HepG2 (cell line): ENCODE data around the gene UBQLN4. TPM values are rescaled to one million over a fixed set of nuclear protein-coding genes. Genes with fewer than 3 reads are reported as not detected.

Experiments used
- GTF3A ChIP-seq: sonication (generic); formaldehyde crosslinking; conservative IDR thresholded peaks from 2 replicates; pipeline ENCODE4 v1.4.0; 2020; ENCODE audit warnings: mild to moderate bottlenecking, missing genetic modification reagents
- HOXA3 ChIP-seq: sonication (generic); formaldehyde crosslinking; IDR thresholded peaks from 2 replicates; pipeline ENCODE4 v1.5.0; 2020; ENCODE audit warnings: missing genetic modification reagents
- MED8 ChIP-seq: sonication (generic); formaldehyde crosslinking; IDR thresholded peaks from 2 replicates; pipeline ENCODE4 v1.8.1; 2023; ENCODE audit warnings: mild to moderate bottlenecking, missing genetic modification reagents; ENCODE audit not compliant: insufficient replicate concordance
- MEIS1 ChIP-seq: sonication (generic); formaldehyde crosslinking; IDR thresholded peaks from 2 replicates; pipeline ENCODE4 v1.9.0; 2021; ENCODE audit warnings: mild to moderate bottlenecking, missing genetic modification reagents, moderate library complexity, borderline replicate concordance
- NCOA1 ChIP-seq: sonication (generic); formaldehyde crosslinking; IDR thresholded peaks from 2 replicates; pipeline ENCODE4 v1.9.0; 2021; ENCODE audit warnings: missing genetic modification reagents
- NONO ChIP-seq, 2 experiments: fragments of 450-650 bp in 1 of 2; sonication (generic) in 1 of 2; formaldehyde crosslinking in 1 of 2; IDR thresholded peaks in 1 of 2; conservative IDR thresholded peaks in 1 of 2; 2 replicates each; pipeline versions ENCODE4 v1.6.1 to v1.8.0; 2017 to 2022; ENCODE audit warnings: mild to moderate bottlenecking in 1 of 2, missing genetic modification reagents in 1 of 2, moderate library complexity in 1 of 2
- RARA ChIP-seq: IDR thresholded peaks from 2 replicates; pipeline ENCODE4 v1.6.1; 2016; ENCODE audit warnings: missing genetic modification reagents, missing compliant biosample characterization
- SMARCC2 ChIP-seq: fragments of 450-650 bp; IDR thresholded peaks from 2 replicates; pipeline ENCODE4 v1.6.1; 2017; ENCODE audit warnings: antibody characterized with exemption, mild to moderate bottlenecking
- SMARCE1 ChIP-seq: fragments of 450-650 bp; IDR thresholded peaks from 2 replicates; pipeline ENCODE4 v1.6.1; 2017; ENCODE audit warnings: borderline replicate concordance
- SOX6 ChIP-seq, 2 experiments: fragments of 450-650 bp in 1 of 2; sonication (generic) in 1 of 2; formaldehyde crosslinking in 1 of 2; IDR thresholded peaks; 2 replicates each; pipeline versions ENCODE4 v1.4.0 to v1.6.1; 2017 to 2020; ENCODE audit warnings: antibody characterized with exemption in 1 of 2, mild to moderate bottlenecking in 1 of 2, missing genetic modification reagents in 1 of 2
- TBL1XR1 ChIP-seq: fragments of 150-350 bp; IDR thresholded peaks from 2 replicates; pipeline ENCODE4 v1.6.1; 2014; ENCODE audit warnings: borderline replicate concordance, low read length; ENCODE audit not compliant: partially characterized antibody
- ZFP37 ChIP-seq: sonication (generic); formaldehyde crosslinking; IDR thresholded peaks from 2 replicates; pipeline ENCODE4 v1.4.0; 2020; ENCODE audit warnings: missing genetic modification reagents, borderline replicate concordance
- ZNF598 ChIP-seq: sonication (generic); formaldehyde crosslinking; IDR thresholded peaks from 2 replicates; pipeline ENCODE4 v1.5.1; 2020; ENCODE audit warnings: mild to moderate bottlenecking, missing genetic modification reagents, borderline replicate concordance
- ZNF614 ChIP-seq: IDR thresholded peaks from 2 replicates; pipeline ENCODE4 v1.6.1; 2018; ENCODE audit warnings: missing biosample characterization, missing genetic modification reagents, inconsistent platforms, borderline replicate concordance
- ZNF660 ChIP-seq: sonication (generic); formaldehyde crosslinking; IDR thresholded peaks from 2 replicates; pipeline ENCODE4 v1.5.1; 2020; ENCODE audit warnings: mild to moderate bottlenecking, low read depth, missing genetic modification reagents, borderline replicate concordance
- ZNF674 ChIP-seq: sonication (generic); formaldehyde crosslinking; IDR thresholded peaks from 2 replicates; pipeline ENCODE4 v1.5.0; 2020; ENCODE audit warnings: low read depth, mild to moderate bottlenecking, missing genetic modification reagents
- ZNF772 ChIP-seq: sonication (generic); formaldehyde crosslinking; IDR thresholded peaks from 2 replicates; pipeline ENCODE4 v1.5.0; 2020; ENCODE audit warnings: mild to moderate bottlenecking, missing genetic modification reagents
- ZZZ3 ChIP-seq: sonication (generic); formaldehyde crosslinking; IDR thresholded peaks from 2 replicates; pipeline ENCODE4 v1.4.0; 2020; ENCODE audit warnings: missing genetic modification reagents, mild to moderate bottlenecking, borderline replicate concordance
- polyA plus RNA-seq, 8 experiments: library from polyadenylated mRNA; depleted of rRNA in 3 of 8; stranded (reverse) in 7 of 8; unstranded in 1 of 8; fragments of >200 nt; fragmentation: Illumina TruSeq in 4 of 8; extraction: Trizol in 4 of 8; gene quantifications; 2 replicates each; pipeline versions ENCODE4 v1.2.1 to v1.2.3, GENCODE V29; 2011 to 2016; ENCODE audit warnings: low read depth in 4 of 8, missing spikeins in 1 of 8, mixed read lengths in 1 of 8; ENCODE audit not compliant: insufficient read depth in 1 of 8
- total RNA-seq, 5 experiments: library from RNA; depleted of rRNA; stranded (reverse); fragments of >200 nt; fragmentation: Illumina TruSeq; extraction: Trizol; gene quantifications; 2 replicates each; pipeline ENCODE4 v1.2.3, GENCODE V29; 2016; ENCODE audit warnings: low read depth in 1 of 5
- TF ChIP-seq, protein P1 (sequence below): sonication (generic); formaldehyde crosslinking; IDR thresholded peaks from 2 replicates; pipeline ENCODE4 v1.4.0; 2020; ENCODE audit warnings: missing genetic modification reagents
- TF ChIP-seq, protein P2 (sequence below): sonication (generic); formaldehyde crosslinking; IDR thresholded peaks from 2 replicates; pipeline ENCODE4 v1.5.0; 2020; ENCODE audit warnings: mild to moderate bottlenecking, missing genetic modification reagents
- TF ChIP-seq, protein P3 (sequence below): fragments of 450-650 bp; IDR thresholded peaks from 2 replicates; pipeline ENCODE4 v1.6.1; 2016

Gene UBQLN4
- total and polyA plus RNA-seq, 2 of the 13 experiments (the other 11 are each of a cell fraction or from before 2014, with no cell fraction given): 31.5 to 39.8 TPM

DNA sequence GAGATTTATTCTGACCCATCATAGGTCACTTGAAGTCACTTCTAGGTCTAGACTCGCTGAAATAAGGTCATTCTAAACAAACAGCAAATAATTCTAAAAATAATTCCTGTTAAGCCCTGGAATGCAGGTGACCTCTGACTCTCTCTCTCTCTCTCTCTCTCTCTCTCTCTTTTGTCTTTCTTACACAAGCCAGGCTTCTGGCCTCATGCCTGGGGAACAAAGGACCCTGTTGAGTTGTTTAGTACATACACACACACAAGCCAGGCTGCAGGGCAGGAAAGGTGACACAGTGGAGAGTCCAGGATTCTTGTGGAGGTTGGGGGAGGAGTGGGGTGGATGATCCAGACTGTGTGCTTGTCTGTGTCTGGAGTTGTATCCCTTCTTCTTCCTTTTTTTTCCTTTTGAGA is 32.7 kb upstream of the UBQLN4 start (continued):
- TF ChIP-seq MED8: no peak
- TF ChIP-seq, protein P1, sequence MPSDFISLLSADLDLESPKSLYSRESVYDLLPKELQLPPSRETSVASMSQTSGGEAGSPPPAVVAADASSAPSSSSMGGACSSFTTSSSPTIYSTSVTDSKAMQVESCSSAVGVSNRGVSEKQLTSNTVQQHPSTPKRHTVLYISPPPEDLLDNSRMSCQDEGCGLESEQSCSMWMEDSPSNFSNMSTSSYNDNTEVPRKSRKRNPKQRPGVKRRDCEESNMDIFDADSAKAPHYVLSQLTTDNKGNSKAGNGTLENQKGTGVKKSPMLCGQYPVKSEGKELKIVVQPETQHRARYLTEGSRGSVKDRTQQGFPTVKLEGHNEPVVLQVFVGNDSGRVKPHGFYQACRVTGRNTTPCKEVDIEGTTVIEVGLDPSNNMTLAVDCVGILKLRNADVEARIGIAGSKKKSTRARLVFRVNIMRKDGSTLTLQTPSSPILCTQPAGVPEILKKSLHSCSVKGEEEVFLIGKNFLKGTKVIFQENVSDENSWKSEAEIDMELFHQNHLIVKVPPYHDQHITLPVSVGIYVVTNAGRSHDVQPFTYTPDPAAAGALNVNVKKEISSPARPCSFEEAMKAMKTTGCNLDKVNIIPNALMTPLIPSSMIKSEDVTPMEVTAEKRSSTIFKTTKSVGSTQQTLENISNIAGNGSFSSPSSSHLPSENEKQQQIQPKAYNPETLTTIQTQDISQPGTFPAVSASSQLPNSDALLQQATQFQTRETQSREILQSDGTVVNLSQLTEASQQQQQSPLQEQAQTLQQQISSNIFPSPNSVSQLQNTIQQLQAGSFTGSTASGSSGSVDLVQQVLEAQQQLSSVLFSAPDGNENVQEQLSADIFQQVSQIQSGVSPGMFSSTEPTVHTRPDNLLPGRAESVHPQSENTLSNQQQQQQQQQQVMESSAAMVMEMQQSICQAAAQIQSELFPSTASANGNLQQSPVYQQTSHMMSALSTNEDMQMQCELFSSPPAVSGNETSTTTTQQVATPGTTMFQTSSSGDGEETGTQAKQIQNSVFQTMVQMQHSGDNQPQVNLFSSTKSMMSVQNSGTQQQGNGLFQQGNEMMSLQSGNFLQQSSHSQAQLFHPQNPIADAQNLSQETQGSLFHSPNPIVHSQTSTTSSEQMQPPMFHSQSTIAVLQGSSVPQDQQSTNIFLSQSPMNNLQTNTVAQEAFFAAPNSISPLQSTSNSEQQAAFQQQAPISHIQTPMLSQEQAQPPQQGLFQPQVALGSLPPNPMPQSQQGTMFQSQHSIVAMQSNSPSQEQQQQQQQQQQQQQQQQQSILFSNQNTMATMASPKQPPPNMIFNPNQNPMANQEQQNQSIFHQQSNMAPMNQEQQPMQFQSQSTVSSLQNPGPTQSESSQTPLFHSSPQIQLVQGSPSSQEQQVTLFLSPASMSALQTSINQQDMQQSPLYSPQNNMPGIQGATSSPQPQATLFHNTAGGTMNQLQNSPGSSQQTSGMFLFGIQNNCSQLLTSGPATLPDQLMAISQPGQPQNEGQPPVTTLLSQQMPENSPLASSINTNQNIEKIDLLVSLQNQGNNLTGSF: no peak
- TF ChIP-seq ZFP37 (CRISPR knock-in tag): no peak
- TF ChIP-seq, protein P2, sequence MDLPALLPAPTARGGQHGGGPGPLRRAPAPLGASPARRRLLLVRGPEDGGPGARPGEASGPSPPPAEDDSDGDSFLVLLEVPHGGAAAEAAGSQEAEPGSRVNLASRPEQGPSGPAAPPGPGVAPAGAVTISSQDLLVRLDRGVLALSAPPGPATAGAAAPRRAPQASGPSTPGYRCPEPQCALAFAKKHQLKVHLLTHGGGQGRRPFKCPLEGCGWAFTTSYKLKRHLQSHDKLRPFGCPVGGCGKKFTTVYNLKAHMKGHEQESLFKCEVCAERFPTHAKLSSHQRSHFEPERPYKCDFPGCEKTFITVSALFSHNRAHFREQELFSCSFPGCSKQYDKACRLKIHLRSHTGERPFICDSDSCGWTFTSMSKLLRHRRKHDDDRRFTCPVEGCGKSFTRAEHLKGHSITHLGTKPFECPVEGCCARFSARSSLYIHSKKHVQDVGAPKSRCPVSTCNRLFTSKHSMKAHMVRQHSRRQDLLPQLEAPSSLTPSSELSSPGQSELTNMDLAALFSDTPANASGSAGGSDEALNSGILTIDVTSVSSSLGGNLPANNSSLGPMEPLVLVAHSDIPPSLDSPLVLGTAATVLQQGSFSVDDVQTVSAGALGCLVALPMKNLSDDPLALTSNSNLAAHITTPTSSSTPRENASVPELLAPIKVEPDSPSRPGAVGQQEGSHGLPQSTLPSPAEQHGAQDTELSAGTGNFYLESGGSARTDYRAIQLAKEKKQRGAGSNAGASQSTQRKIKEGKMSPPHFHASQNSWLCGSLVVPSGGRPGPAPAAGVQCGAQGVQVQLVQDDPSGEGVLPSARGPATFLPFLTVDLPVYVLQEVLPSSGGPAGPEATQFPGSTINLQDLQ (CRISPR knock-in tag): 0 out of 2 replicates have a peak, but pooled peaks have one; percentile 62
- no peak for TF ChIP-seq ZNF660 (CRISPR knock-in tag)
- no peak for TF ChIP-seq NONO (IDR thresholded peaks at IDR 0.05)
- peak; percentile 78 for TF ChIP-seq NONO (CRISPR knock-in tag; conservative IDR thresholded peaks at IDR 0.05)
- no peak for TF ChIP-seq GTF3A (CRISPR knock-in tag)
- TF ChIP-seq NCOA1 (CRISPR knock-in tag): no peak
- peak; percentile 99 for TF ChIP-seq TBL1XR1
- TF ChIP-seq SMARCE1: no peak
- TF ChIP-seq ZZZ3 (CRISPR knock-in tag): no peak
- no peak for TF ChIP-seq MEIS1
- TF ChIP-seq ZNF674 (CRISPR knock-in tag): no peak
- TF ChIP-seq ZNF614 (CRISPR knock-in tag): peak; percentile 90
- peak; percentile 99 for TF ChIP-seq SOX6 (IDR thresholded peaks at IDR 0.05)
- TF ChIP-seq SOX6 (CRISPR knock-in tag; IDR thresholded peaks at IDR 0.05): peak; percentile 100
- TF ChIP-seq, protein P3, sequence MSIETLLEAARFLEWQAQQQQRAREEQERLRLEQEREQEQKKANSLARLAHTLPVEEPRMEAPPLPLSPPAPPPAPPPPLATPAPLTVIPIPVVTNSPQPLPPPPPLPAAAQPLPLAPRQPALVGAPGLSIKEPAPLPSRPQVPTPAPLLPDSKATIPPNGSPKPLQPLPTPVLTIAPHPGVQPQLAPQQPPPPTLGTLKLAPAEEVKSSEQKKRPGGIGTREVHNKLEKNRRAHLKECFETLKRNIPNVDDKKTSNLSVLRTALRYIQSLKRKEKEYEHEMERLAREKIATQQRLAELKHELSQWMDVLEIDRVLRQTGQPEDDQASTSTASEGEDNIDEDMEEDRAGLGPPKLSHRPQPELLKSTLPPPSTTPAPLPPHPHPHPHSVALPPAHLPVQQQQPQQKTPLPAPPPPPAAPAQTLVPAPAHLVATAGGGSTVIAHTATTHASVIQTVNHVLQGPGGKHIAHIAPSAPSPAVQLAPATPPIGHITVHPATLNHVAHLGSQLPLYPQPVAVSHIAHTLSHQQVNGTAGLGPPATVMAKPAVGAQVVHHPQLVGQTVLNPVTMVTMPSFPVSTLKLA: peak; percentile 63
- TF ChIP-seq ZNF772 (CRISPR knock-in tag): peak; percentile 43; the same call in 1 of the 2 replicates
- peak; percentile 98 for TF ChIP-seq RARA (CRISPR knock-in tag)
- TF ChIP-seq SMARCC2: no peak
- TF ChIP-seq ZNF598 (CRISPR knock-in tag): peak; percentile 54; the same call in 1 of the 2 replicates
- TF ChIP-seq HOXA3 (CRISPR knock-in tag): peak; percentile 71
